ENCODE data around the gene AGO1. TPM values are rescaled to one million over a fixed set of nuclear protein-coding genes. Genes with fewer than 3 reads are reported as not detected.
A peak's percentile ranks its signal among the peaks of the same experiment; 100 is the strongest.

The AGO1 gene
- total and polyA plus RNA-seq, 10 donors = 2.3 to 38.2 (median 31.0) TPM

- H3K27me3 ChIP-seq (replicated peaks in 1 of 7) = no peaks in the 10 kb centered on the region
- H3K4me3 ChIP-seq = peak overlapping the region in 1 of 8 donors; percentile 30
- 19 to 37% (median 25%) methylated on average over 6 of the region's 6 CpGs for WGBS, 5 donors
- intact Hi-C loops (cut with DNase I; ENCODE audit: low total_unique reads) = no loop called here
- peaks cover 0 to 47% (median 22%) of the 10 kb centered on the region in 6 donors for H3K4me1 ChIP-seq
- peak overlapping the region; percentile 14 to 84 (median 64) for H3K27ac ChIP-seq
- DNase-seq = peak; percentile 83
- peaks cover 3 to 100% (median 49%) of the 10 kb centered on the region in 6 donors for H3K36me3 ChIP-seq
- TF ChIP-seq CTCF (IDR thresholded peaks at IDR 0.05 in 8 of 11, conservative IDR thresholded peaks at IDR 0.05 in 3 of 11) (no peak), POLR2AphosphoS5 (IDR thresholded peaks at IDR 0.05) (peak in 2 of 3 donors; percentile 47 to 74)
- H3K9me3 ChIP-seq = no peaks in the 10 kb centered on the region
Observed at GRCh38 chr1:35894183-35894582, 11.2 kb downstream of the AGO1 start.

GRCh38 chr1:35894656-35895055 lies 11.6 kb downstream of the AGO1 start:
- H3K9me3 ChIP-seq = no peaks in the 10 kb centered on the region
- intact Hi-C loops (cut with DNase I; ENCODE audit: low total_unique reads) = no loop called here
- whole genome bisulfite sequencing, 5 donors = 95 to 100% (median 100%) methylated on average over 1 of the region's 1 CpG
- peaks cover 3 to 100% (median 48%) of the 10 kb centered on the region in 6 donors for H3K36me3 ChIP-seq
- H3K4me3 ChIP-seq = peak overlapping the region in 1 of 8 donors; percentile 30
- H3K4me1 ChIP-seq = peaks cover 0 to 47% (median 18%) of the 10 kb centered on the region in 6 donors
- DNase-seq = no peak
- peak overlapping the region; percentile 14 to 84 (median 64) for H3K27ac ChIP-seq
- TF ChIP-seq POLR2A (IDR thresholded peaks at IDR 0.05) = no peak
- TF ChIP-seq POLR2AphosphoS5 (IDR thresholded peaks at IDR 0.05) = no peak
- no peak for TF ChIP-seq CTCF (IDR thresholded peaks at IDR 0.05 in 8 of 11, conservative IDR thresholded peaks at IDR 0.05 in 3 of 11)
- no peaks in the 10 kb centered on the region for H3K27me3 ChIP-seq (replicated peaks in 1 of 7)

GRCh38 chr1:35899941-35900340 lies 16.9 kb downstream of the AGO1 start:
- no peak overlapping the region for H3K27ac ChIP-seq
- peaks cover 0 to 99% (median 60%) of the 10 kb centered on the region in 6 donors for H3K36me3 ChIP-seq
- TF ChIP-seq POLR2A (IDR thresholded peaks at IDR 0.05) = no peak
- no peak for TF ChIP-seq POLR2AphosphoS5 (IDR thresholded peaks at IDR 0.05)
- TF ChIP-seq CTCF (IDR thresholded peaks at IDR 0.05 in 8 of 11, conservative IDR thresholded peaks at IDR 0.05 in 3 of 11) = no peak
- no peaks in the 10 kb centered on the region for H3K27me3 ChIP-seq (replicated peaks in 1 of 7)
- DNase-seq = no peak
- intact Hi-C loops (cut with DNase I; ENCODE audit: low total_unique reads) = no loop called here
- H3K9me3 ChIP-seq = no peaks in the 10 kb centered on the region
- H3K4me3 ChIP-seq = no peak overlapping the region
- peaks cover 0 to 23% (median 3%) of the 10 kb centered on the region in 6 donors for H3K4me1 ChIP-seq

- no peak for TF ChIP-seq CTCF (IDR thresholded peaks at IDR 0.05 in 8 of 11, conservative IDR thresholded peaks at IDR 0.05 in 3 of 11)
- no peak for TF ChIP-seq POLR2A (IDR thresholded peaks at IDR 0.05)
- no peak for TF ChIP-seq POLR2AphosphoS5 (IDR thresholded peaks at IDR 0.05)
- WGBS, 5 donors = 90 to 97% (median 96%) methylated on average over 9 of the region's 9 CpGs
- H3K4me3 ChIP-seq = no peak overlapping the region
- H3K36me3 ChIP-seq = peaks cover 0 to 99% (median 61%) of the 10 kb centered on the region in 6 donors
- H3K4me1 ChIP-seq = peaks cover 0 to 15% (median 0%) of the 10 kb centered on the region in 6 donors
- H3K27ac ChIP-seq = no peak overlapping the region
- no peaks in the 10 kb centered on the region for H3K27me3 ChIP-seq (replicated peaks in 1 of 7)
- intact Hi-C loops (cut with DNase I; ENCODE audit: low total_unique reads) = no loop called here
- H3K9me3 ChIP-seq = no peaks in the 10 kb centered on the region
- DNase-seq = no peak
Observed at GRCh38 chr1:35901235-35901634, 18.2 kb downstream of the AGO1 start.
